Measurements from ENCODE around the gene GRM3. TPM values are rescaled to one million over a fixed set of nuclear protein-coding genes. Genes with fewer than 3 reads are reported as not detected.
"Not testable (repeated sequence)": the region's sequence is repeated elsewhere in the genome, so short reads cannot be mapped to it uniquely, and the experiment has no call there.

Gene GRM3
- polyA plus RNA-seq (2012; ENCODE audit: insufficient read depth, insufficient read length), result not detected

- no peak for DNase-seq (ENCODE audit: low read depth, low spot score)
- no peak within 1 kb of the TSS for H3K4me3 ChIP-seq (ENCODE audit: low read length)
These were observed at the start of gene GRM3 for GRCh38 chr7:86643561-86644281. Gene GRM3 (plus strand): TSS chr7:86643909. CDS start chr7:86765146, 121,237 bp downstream.

GRCh38 chr7:86598311-86598710, 45.4 kb upstream of the GRM3 start:
- no peak overlapping the region for H3K4me3 ChIP-seq (ENCODE audit: low read length)
- peak; percentile 2 for DNase-seq (ENCODE audit: low read depth, low spot score)

- no peak for DNase-seq (ENCODE audit: low read depth, low spot score)
- no peak overlapping the region for H3K4me3 ChIP-seq (ENCODE audit: low read length)
These were observed 45.0 kb upstream of the GRM3 start for GRCh38 chr7:86598721-86599120.

GRCh38 chr7:86600506-86601290, 43.0 kb upstream of the GRM3 start:
- H3K4me3 ChIP-seq (ENCODE audit: low read length), result no peak overlapping the region
- no peak for DNase-seq (ENCODE audit: low read depth, low spot score)

GRCh38 chr7:86615711-86616110, 28.0 kb upstream of the GRM3 start:
- DNase-seq (ENCODE audit: low read depth, low spot score), result not testable (repeated sequence)

GRCh38 chr7:86644282-86645224, 844 bp downstream of the GRM3 start:
- no peak for DNase-seq (ENCODE audit: low read depth, low spot score)
- H3K4me3 ChIP-seq (ENCODE audit: low read length), result no peak overlapping the region

More at GRCh38 chr7:86615711-86616110, 28.0 kb upstream of the GRM3 start:
- not testable (repeated sequence) for H3K4me3 ChIP-seq (ENCODE audit: low read length)

- H3K4me3 ChIP-seq (ENCODE audit: low read length), result no peak overlapping the region
- DNase-seq (ENCODE audit: low read depth, low spot score), result no peak
These were observed 1.5 kb downstream of the GRM3 start for GRCh38 chr7:86645225-86645608.

GRCh38 chr7:86645676-86646276, 2.1 kb downstream of the GRM3 start:
- no peak overlapping the region for H3K4me3 ChIP-seq (ENCODE audit: low read length)
- no peak for DNase-seq (ENCODE audit: low read depth, low spot score)

- DNase-seq (ENCODE audit: low read depth, low spot score), result no peak
- H3K4me3 ChIP-seq (ENCODE audit: low read length), result no peak overlapping the region
These were observed 3.8 kb downstream of the GRM3 start for GRCh38 chr7:86647385-86648094.

GRCh38 chr7:86648169-86648568, 4.5 kb downstream of the GRM3 start:
- H3K4me3 ChIP-seq (ENCODE audit: low read length), result no peak overlapping the region
- DNase-seq (ENCODE audit: low read depth, low spot score), result no peak

- no peak overlapping the region for H3K4me3 ChIP-seq (ENCODE audit: low read length)
- DNase-seq (ENCODE audit: low read depth, low spot score), result no peak
These were observed 10.4 kb downstream of the GRM3 start for GRCh38 chr7:86653919-86654659.

- no peak for DNase-seq (ENCODE audit: low read depth, low spot score)
- H3K4me3 ChIP-seq (ENCODE audit: low read length), result no peak overlapping the region
These were observed 14.2 kb downstream of the GRM3 start for GRCh38 chr7:86657948-86658347.

- DNase-seq (ENCODE audit: low read depth, low spot score), result no peak
- no peak overlapping the region for H3K4me3 ChIP-seq (ENCODE audit: low read length)
These were observed 17.3 kb downstream of the GRM3 start for GRCh38 chr7:86660950-86661462.

- no peak for DNase-seq (ENCODE audit: low read depth, low spot score)
- H3K4me3 ChIP-seq (ENCODE audit: low read length), result no peak overlapping the region
These were observed 20.8 kb downstream of the GRM3 start for GRCh38 chr7:86664486-86664885.

- no peak overlapping the region for H3K4me3 ChIP-seq (ENCODE audit: low read length)
- DNase-seq (ENCODE audit: low read depth, low spot score), result no peak
These were observed 21.3 kb downstream of the GRM3 start for GRCh38 chr7:86664991-86665390.

GRCh38 chr7:86665669-86666068, 22.0 kb downstream of the GRM3 start:
- DNase-seq (ENCODE audit: low read depth, low spot score), result no peak

GRCh38 chr7:86667732-86668131, 24.0 kb downstream of the GRM3 start:
- no peak overlapping the region for H3K4me3 ChIP-seq (ENCODE audit: low read length)
- DNase-seq (ENCODE audit: low read depth, low spot score), result no peak

More at GRCh38 chr7:86665669-86666068, 22.0 kb downstream of the GRM3 start:
- H3K4me3 ChIP-seq (ENCODE audit: low read length), result no peak overlapping the region

Data from Jurkat, Clone E6-1 (cell line).